HG03064 (cell line): ENCODE results near the gene SEC11C.

Experiments
- ATAC-seq: cut with Tn5 transposase; IDR thresholded peaks from one replicate; pipeline ENCODE4 v1.9.1; 2021; ENCODE audit warnings: low read depth; ENCODE audit not compliant: unreplicated experiment

SEC11C gene

GRCh38 chr18:59207506-59207905, 67.8 kb downstream of the SEC11C start:
- no peak for ATAC-seq
